SK-N-SH treated with all-trans-retinoic acid at 6 μM for 48 hours (cell line): ENCODE data around the gene FLT1.

ENCODE experiments used
- ARNTL ChIP-seq: fragments of 450-650 bp; formaldehyde crosslinking; IDR thresholded peaks from 2 replicates; pipeline ENCODE4 v1.5.0; 2020; ENCODE audit warnings: low read depth, mild to moderate bottlenecking, moderate library complexity, borderline replicate concordance
- CREB5 ChIP-seq: fragments of 250-450 bp; sonication (Bioruptor Pico); IDR thresholded peaks from 2 replicates; pipeline ENCODE4 v1.5.1; 2020; ENCODE audit warnings: low read depth, mild to moderate bottlenecking, moderate library complexity
- ISL1 ChIP-seq: fragments of 250-450 bp; sonication (Bioruptor Pico); IDR thresholded peaks from 2 replicates; pipeline ENCODE4 v2.1.2; 2022; ENCODE audit warnings: mild to moderate bottlenecking, moderate library complexity
- OSR1 ChIP-seq: fragments of 250-450 bp; sonication (Bioruptor Pico); IDR thresholded peaks from 2 replicates; pipeline ENCODE4 v1.8.0; 2022; ENCODE audit warnings: moderate library complexity, mild to moderate bottlenecking, inconsistent platforms
- PATZ1 ChIP-seq: fragments of 250-450 bp; sonication (Bioruptor Pico); IDR thresholded peaks from 2 replicates; pipeline ENCODE4 v1.8.0; 2020; ENCODE audit warnings: mild to moderate bottlenecking, moderate library complexity, borderline replicate concordance
- RARB ChIP-seq: fragments of 250-450 bp; sonication (Bioruptor Pico); IDR thresholded peaks from 2 replicates; pipeline ENCODE4 v1.8.0; 2021; ENCODE audit warnings: mild to moderate bottlenecking, moderate library complexity
- SNAI2 ChIP-seq: fragments of 250-450 bp; sonication (Bioruptor Pico); IDR thresholded peaks from 2 replicates; pipeline ENCODE4 v1.5.0; 2020; ENCODE audit warnings: mild to moderate bottlenecking, moderate library complexity
- TCF4 ChIP-seq: fragments of 250-450 bp; sonication (Bioruptor Pico); IDR thresholded peaks from 2 replicates; pipeline ENCODE4 v1.8.0; 2021; ENCODE audit warnings: mild to moderate bottlenecking, moderate library complexity, borderline replicate concordance
- ZFP3 ChIP-seq: fragments of 250-450 bp; sonication (Bioruptor Pico); IDR thresholded peaks from 2 replicates; pipeline ENCODE4 v1.5.0; 2020; ENCODE audit warnings: mild to moderate bottlenecking, moderate library complexity
- ZFP30 ChIP-seq: fragments of 450-650 bp; formaldehyde crosslinking; IDR thresholded peaks from 2 replicates; pipeline ENCODE4 v1.5.0; 2022; ENCODE audit warnings: mild to moderate bottlenecking, moderate library complexity
- ZNF565 ChIP-seq: fragments of 450-650 bp; formaldehyde crosslinking; conservative IDR thresholded peaks from 2 replicates; pipeline ENCODE4 v1.5.0; 2020; ENCODE audit warnings: low read depth, mild to moderate bottlenecking, moderate library complexity
- ZNF70 ChIP-seq: fragments of 450-650 bp; formaldehyde crosslinking; IDR thresholded peaks from 2 replicates; pipeline ENCODE4 v1.5.0; 2020; ENCODE audit warnings: mild to moderate bottlenecking, moderate library complexity
- TF ChIP-seq, protein P1 (sequence below): fragments of 250-450 bp; sonication (Bioruptor Pico); IDR thresholded peaks from 2 replicates; pipeline ENCODE4 v1.5.1; 2021; ENCODE audit warnings: mild to moderate bottlenecking, moderate library complexity

DNA sequence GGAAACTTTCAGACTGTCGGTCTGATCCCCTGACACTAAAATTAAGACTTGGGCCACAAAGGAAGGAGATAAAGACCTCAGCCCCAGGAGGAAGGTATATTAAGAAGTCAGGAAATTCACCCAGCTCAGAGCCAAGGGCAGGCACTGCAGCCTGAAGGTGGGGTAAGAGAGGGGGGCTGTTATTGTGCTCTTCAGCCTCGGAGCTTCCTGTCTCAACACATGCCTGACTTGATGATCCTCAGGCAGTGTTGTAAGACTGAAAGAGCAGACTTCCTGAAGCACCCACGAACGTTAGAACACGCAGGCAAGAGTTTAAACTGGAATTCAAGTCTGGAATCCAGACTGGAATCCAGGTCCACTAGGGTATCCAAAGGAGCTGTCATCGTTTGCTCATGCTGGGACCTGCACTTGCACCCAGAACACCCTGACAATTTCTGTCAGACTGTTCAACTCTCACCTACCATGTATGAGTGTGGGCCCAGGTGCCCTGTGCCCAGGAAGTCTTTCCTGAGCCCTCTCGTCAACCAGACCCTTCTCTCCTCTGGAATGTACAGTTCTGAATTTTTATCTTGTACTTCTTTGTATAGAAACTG lies 10.7 kb upstream of the FLT1 start:
- TF ChIP-seq CREB5 (CRISPR knock-in tag), result no peak
- TF ChIP-seq, protein P1, sequence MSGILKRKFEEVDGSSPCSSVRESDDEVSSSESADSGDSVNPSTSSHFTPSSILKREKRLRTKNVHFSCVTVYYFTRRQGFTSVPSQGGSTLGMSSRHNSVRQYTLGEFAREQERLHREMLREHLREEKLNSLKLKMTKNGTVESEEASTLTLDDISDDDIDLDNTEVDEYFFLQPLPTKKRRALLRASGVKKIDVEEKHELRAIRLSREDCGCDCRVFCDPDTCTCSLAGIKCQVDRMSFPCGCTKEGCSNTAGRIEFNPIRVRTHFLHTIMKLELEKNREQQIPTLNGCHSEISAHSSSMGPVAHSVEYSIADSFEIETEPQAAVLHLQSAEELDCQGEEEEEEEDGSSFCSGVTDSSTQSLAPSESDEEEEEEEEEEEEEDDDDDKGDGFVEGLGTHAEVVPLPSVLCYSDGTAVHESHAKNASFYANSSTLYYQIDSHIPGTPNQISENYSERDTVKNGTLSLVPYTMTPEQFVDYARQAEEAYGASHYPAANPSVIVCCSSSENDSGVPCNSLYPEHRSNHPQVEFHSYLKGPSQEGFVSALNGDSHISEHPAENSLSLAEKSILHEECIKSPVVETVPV (CRISPR knock-in tag), result no peak
- no peak for TF ChIP-seq PATZ1 (CRISPR knock-in tag)
- no peak for TF ChIP-seq RARB (CRISPR knock-in tag)
- no peak for TF ChIP-seq ZNF70 (CRISPR knock-in tag)
- TF ChIP-seq OSR1 (CRISPR knock-in tag), result no peak
- TF ChIP-seq TCF4 (CRISPR knock-in tag), result no peak
- TF ChIP-seq ZFP3 (CRISPR knock-in tag), result no peak
- no peak for TF ChIP-seq ARNTL (CRISPR knock-in tag)
- no peak for TF ChIP-seq ISL1 (CRISPR knock-in tag)
- no peak for TF ChIP-seq SNAI2
- TF ChIP-seq ZNF565 (CRISPR knock-in tag), result no peak
- TF ChIP-seq ZFP30 (CRISPR knock-in tag), result no peak
